K562 (cell line): ENCODE data around the gene SLC15A5. TPM values are rescaled to one million over a fixed set of nuclear protein-coding genes. Genes with fewer than 3 reads are reported as not detected.

Experiments
- ATAC-seq: fragments of 200-7000 bp; cut with Tn5 transposase; 3 replicates; pipeline ENCODE4 v1.9.1; 2020; ENCODE audit warnings: moderate library complexity
- BruUV-seq: library from RNA; stranded (reverse); fragments of 400-500 nt; replicated peaks from 2 replicates; lab custom pipeline; 2021; lab: Mats Ljungman, UMichigan
- CTCF ChIA-PET: fragments of 300-600 bp; formaldehyde crosslinking; extraction: SDS; loops from one replicate; lab custom pipeline; 2021; ENCODE audit warnings: low intra/inter-chr PET ratio; lab: Yijun Ruan, JAX
- POLR2A ChIA-PET: fragments of 300-600, 350-650 bp; sonication (Branson Sonifier 250); formaldehyde crosslinking; extraction: SDS; loops from one replicate; lab custom pipeline; 2021; ENCODE audit warnings: antibody characterized with exemption, inconsistent platforms; lab: Yijun Ruan, JAX
- DNase-seq, 4 experiments: peaks; one replicate each; pipeline versions ENCODE4 v3.0.0 to v3.0.0-alpha.2; 2011 to 2018; ENCODE audit warnings: low spot score in 3 of 4, mixed read lengths in 3 of 4; ENCODE audit errors: extremely low read depth in 1 of 4
- FAIRE-seq: peaks from 2 replicates; lab custom pipeline; 2011; peaks lifted over from hg19 to GRCh38; lab: Jason Lieb, UNC
- H2AFZ ChIP-seq: 2 replicates; pipeline ENCODE4 v1.6.0; 2011; ENCODE audit warnings: low read depth, low read length, control low read depth, inconsistent platforms
- H3K27ac ChIP-seq: fragments of 200-600 bp; 3 replicates; pipeline ENCODE4 v1.8.0; 2011; ENCODE audit warnings: low read depth, mild to moderate bottlenecking, control low read depth, inconsistent platforms, low read length, moderate library complexity, mixed read lengths; ENCODE audit errors: extremely low read depth
- H3K27me3 ChIP-seq, 2 experiments: fragments of 300-600 bp in 1 of 2; 2 replicates in 1 of 2; 3 replicates in 1 of 2; pipeline versions ENCODE4 v1.6.0 to v1.8.0; 2011; ENCODE audit warnings: inconsistent platforms in 2 of 2, low read length in 2 of 2, mild to moderate bottlenecking in 1 of 2, mixed read lengths in 1 of 2, moderate library complexity in 1 of 2; ENCODE audit not compliant: control insufficient read depth in 2 of 2, insufficient read depth in 2 of 2
- H3K36me3 ChIP-seq: fragments of 300-600 bp; 3 replicates; pipeline ENCODE4 v1.8.0; 2011; ENCODE audit warnings: mild to moderate bottlenecking, low read length, inconsistent platforms; ENCODE audit not compliant: control insufficient read depth, insufficient read depth
- H3K4me1 ChIP-seq, 2 experiments: fragments of 200-600 bp in 1 of 2; replicated peaks in 1 of 2; 2 replicates in 1 of 2; 3 replicates in 1 of 2; pipeline versions ENCODE4 v1.5.1 to v1.8.0; 2011; ENCODE audit warnings: inconsistent platforms in 2 of 2, low read length in 2 of 2, mild to moderate bottlenecking in 1 of 2, mixed read lengths in 1 of 2, moderate library complexity in 1 of 2; ENCODE audit not compliant: control insufficient read depth in 2 of 2, insufficient read depth in 2 of 2
- H3K4me2 ChIP-seq: 2 replicates; pipeline ENCODE4 v1.6.1; 2011; ENCODE audit warnings: low read length, control low read depth, inconsistent platforms, mixed read lengths; ENCODE audit not compliant: insufficient read depth
- H3K4me3 ChIP-seq: fragments of 200-600 bp; sonication (generic), shearing (Covaris generic); 2 replicates; pipeline ENCODE4 v1.5.1; 2016; ENCODE audit warnings: control low read depth, inconsistent platforms
- H3K79me2 ChIP-seq: fragments of 200-600 bp; 3 replicates; pipeline ENCODE4 v1.8.0; 2011; ENCODE audit warnings: low read length, inconsistent platforms; ENCODE audit not compliant: control insufficient read depth, insufficient read depth
- H3K9ac ChIP-seq, 2 experiments: 2 replicates each; pipeline versions ENCODE4 v1.6.0 to v1.6.1; 2011; ENCODE audit warnings: low read depth in 2 of 2, low read length in 2 of 2, control low read depth in 1 of 2, inconsistent platforms in 1 of 2, mild to moderate bottlenecking in 1 of 2, mixed read lengths in 1 of 2; ENCODE audit not compliant: insufficient read depth in 1 of 2
- H3K9me1 ChIP-seq: one replicate; pipeline ENCODE4 v1.6.0; 2011; ENCODE audit warnings: inconsistent platforms, mild to moderate bottlenecking, low read length, moderate library complexity; ENCODE audit not compliant: control insufficient read depth, insufficient read depth
- H3K9me3 ChIP-seq: replicated peaks from 2 replicates; pipeline ENCODE4 v1.5.1; 2011; ENCODE audit warnings: low read depth, low read length, inconsistent platforms; ENCODE audit not compliant: control insufficient read depth, insufficient read depth
- H4K20me1 ChIP-seq: replicated peaks from 2 replicates; pipeline ENCODE4 v1.6.1; 2011; ENCODE audit warnings: low read length, inconsistent platforms, mixed read lengths; ENCODE audit not compliant: control insufficient read depth, insufficient read depth
- ATF7 ChIP-seq: fragments of 450-650 bp; IDR thresholded peaks from 2 replicates; pipeline ENCODE4 v1.7.1; 2014; ENCODE audit warnings: mild to moderate bottlenecking, moderate library complexity
- FOXP4 ChIP-seq: sonication (generic); formaldehyde crosslinking; IDR thresholded peaks from 2 replicates; pipeline ENCODE4 v1.8.0; 2022; ENCODE audit warnings: mild to moderate bottlenecking, missing genetic modification reagents, borderline replicate concordance
- NFXL1 ChIP-seq: fragments of 450-650 bp; formaldehyde crosslinking; IDR thresholded peaks from 2 replicates; pipeline ENCODE4 v1.4.0; 2021; ENCODE audit warnings: mild to moderate bottlenecking
- SRSF1 ChIP-seq: fragments of 200-400 bp; formaldehyde crosslinking; IDR thresholded peaks from 2 replicates; pipeline ENCODE4 v1.6.1; 2017; ENCODE audit warnings: mild to moderate bottlenecking, low read depth, low read length, moderate library complexity
- ZNF24 ChIP-seq: fragments of 450-650 bp; IDR thresholded peaks from 2 replicates; pipeline ENCODE4 v1.6.1; 2016
- ZNF764 ChIP-seq: fragments of 250-450 bp; sonication (Bioruptor Pico); IDR thresholded peaks from 2 replicates; pipeline ENCODE4 v1.4.0; 2020; ENCODE audit warnings: low read depth, mild to moderate bottlenecking, moderate library complexity
- WGBS: fragments of 100-300 bp; shearing (Covaris generic); methylation state at CpG from one replicate; pipeline ENCODE4 v1.1.6; 2016; ENCODE audit warnings: low coverage, mixed read lengths; ENCODE audit not compliant: insufficient coverage; ENCODE audit errors: missing lambda C conversion rate; 5-methylcytosine and 5-hydroxymethylcytosine counted together
- in situ Hi-C: fragments of 300-500 bp; cut with MboI; formaldehyde crosslinking; loops from 4 replicates; pipeline ENCODE4 v1.15.0; 2018; ENCODE audit warnings: inconsistent platforms, mixed read lengths
- intact Hi-C: fragments of 100-400 bp; cut with micrococcal nuclease; formaldehyde crosslinking; loops from 2 replicates; pipeline ENCODE4 v1.14.2; 2022
- polyA plus RNA-seq, 8 experiments: library from polyadenylated mRNA; depleted of rRNA in 4 of 8; stranded (reverse) in 5 of 8; unstranded in 3 of 8; fragments of >200 nt; fragmentation: Nextera tagmentation in 2 of 8; fragmentation: Illumina TruSeq in 1 of 8; extraction: Ambion mirVana in 2 of 8; extraction: Trizol in 1 of 8; gene quantifications; 2 replicates each; pipeline versions ENCODE4 v1.2.1 to v1.2.3, GENCODE V29; 2011 to 2014; ENCODE audit warnings: inconsistent platforms in 1 of 8, missing spikeins in 1 of 8
- total RNA-seq, 7 experiments: library from RNA; depleted of rRNA in 6 of 7; stranded (reverse); fragments of >200 nt in 6 of 7; fragmentation: Illumina TruSeq in 2 of 7; extraction: Trizol in 2 of 7; gene quantifications; 2 replicates each; pipeline versions ENCODE4 v1.2.1 to v1.2.3, GENCODE V29; 2011 to 2021; ENCODE audit warnings: low replicate concordance in 1 of 7

SLC15A5 gene
- total and polyA plus RNA-seq, 9 of the 15 experiments (the other 6 are each of a cell fraction or from before 2014, with no cell fraction given) = not detected

- 7% methylated on average over 3 of the region's 3 CpGs for whole genome bisulfite sequencing
- intact Hi-C loops (no loop called here), in situ Hi-C loops (no loop called here)
- ATAC-seq (no peak), DNase-seq (no peak), FAIRE-seq (no peak)
- H2AFZ ChIP-seq = no peak overlapping the region
- no peak overlapping the region for H3K4me2 ChIP-seq
- TF ChIP-seq ATF7 (no peak), SRSF1 (no peak), NFXL1 (CRISPR knock-in tag) (no peak), ZNF764 (no peak), FOXP4 (no peak), ZNF24 (no peak)
- ChIA-PET POLR2A (no interaction called here), CTCF (no interaction called here)
- H3K4me3 ChIP-seq = no peak overlapping the region
- H3K9ac ChIP-seq = no peak overlapping the region
- H3K9me1 ChIP-seq = no peaks in the 10 kb centered on the region
- H4K20me1 ChIP-seq = no peaks in the 10 kb centered on the region
- BruUV-seq = no TSS peak
- H3K79me2 ChIP-seq = no peaks in the 10 kb centered on the region
- no peak overlapping the region for H3K27ac ChIP-seq
- H3K27me3 ChIP-seq = no peaks in the 10 kb centered on the region
- H3K9me3 ChIP-seq = no peaks in the 10 kb centered on the region
- H3K4me1 ChIP-seq = no peaks in the 10 kb centered on the region
- H3K36me3 ChIP-seq = no peaks in the 10 kb centered on the region
Measured at GRCh38 chr12:16307856-16308475, 30.5 kb upstream of the SLC15A5 start.
